HCT116 (cell line): ENCODE results near the gene GSTM5.

ENCODE experiments used
- CEBPB ChIP-seq: IDR thresholded peaks from 2 replicates; pipeline ENCODE4 v1.6.1; 2012; ENCODE audit warnings: low read depth
- CTCF ChIP-seq, 3 experiments: fragments of 200-600 bp in 1 of 3; sonication (generic) in 1 of 3; IDR thresholded peaks in 2 of 3; conservative IDR thresholded peaks in 1 of 3; 2 replicates each; pipeline ENCODE4 v1.5.1; 2012 to 2017; ENCODE audit warnings: low read depth in 2 of 3, low read length in 2 of 3, antibody characterized with exemption in 1 of 3, borderline replicate concordance in 1 of 3, control low read depth in 1 of 3, mild to moderate bottlenecking in 1 of 3, mixed read lengths in 1 of 3, mixed run types in 1 of 3, moderate library complexity in 1 of 3; ENCODE audit not compliant: insufficient read depth in 1 of 3
- EZH2 ChIP-seq: fragments of 200-600 bp; sonication (generic); IDR thresholded peaks from 2 replicates; pipeline ENCODE4 v1.6.1; 2017; ENCODE audit warnings: antibody characterized with exemption, mixed run types
- JUND ChIP-seq: IDR thresholded peaks from 2 replicates; pipeline ENCODE4 v1.6.1; 2012
- POLR2A ChIP-seq: IDR thresholded peaks from 2 replicates; pipeline ENCODE4 v1.7.0; 2011; ENCODE audit warnings: borderline replicate concordance; ENCODE audit not compliant: insufficient read depth, insufficient read length; ENCODE audit errors: extremely low read depth
- POLR2AphosphoS5 ChIP-seq: IDR thresholded peaks from 2 replicates; pipeline ENCODE4 v1.6.1; 2011; ENCODE audit warnings: mild to moderate bottlenecking, low read depth, low read length, moderate library complexity
- RAD21 ChIP-seq: IDR thresholded peaks from 2 replicates; pipeline ENCODE4 v1.6.1; 2012; ENCODE audit warnings: low read depth, mild to moderate bottlenecking
- SRF ChIP-seq: IDR thresholded peaks from 2 replicates; pipeline ENCODE4 v1.6.1; 2012; ENCODE audit warnings: low read depth
- YY1 ChIP-seq: IDR thresholded peaks from 2 replicates; pipeline ENCODE4 v1.6.1; 2011; ENCODE audit warnings: low read length, low read depth, moderate library complexity, mild to moderate bottlenecking; ENCODE audit not compliant: insufficient replicate concordance; ENCODE audit errors: extremely low read depth
- ZFX ChIP-seq: fragments of 450-650 bp; IDR thresholded peaks from 2 replicates; pipeline ENCODE4 v1.6.1; 2017

- TF ChIP-seq CTCF (IDR thresholded peaks at IDR 0.05 in 2 of 3, conservative IDR thresholded peaks at IDR 0.05 in 1 of 3; ENCODE audit: borderline replicate concordance in 1 of 3, insufficient read depth in 1 of 3, low read depth in 2 of 3, low read length in 2 of 3) (no peak), SRF (no peak), ZFX (no peak), POLR2AphosphoS5 (no peak), CEBPB (no peak), EZH2 (no peak), POLR2A (no peak), RAD21 (no peak), YY1 (no peak), JUND (no peak)
Observed at GRCh38 chr1:109762039-109762585, 50.1 kb downstream of the GSTM5 start.
